Measurements from ENCODE around the gene NDUFA7. TPM values are rescaled to one million over a fixed set of nuclear protein-coding genes. Genes with fewer than 3 reads are reported as not detected.

NDUFA7 gene
- total RNA-seq, 1 experiment from 2014 or later, result 73.0 TPM

GRCh38 chr19:8306235-8307054 lies 14.7 kb downstream of the NDUFA7 start:
- H2BK12ac ChIP-seq (ENCODE audit: insufficient read length, low read depth, low read length), result no peak overlapping the region
- H4K5ac ChIP-seq (ENCODE audit: insufficient read length, low read depth, low read length), result no peak overlapping the region
- H4K8ac ChIP-seq (replicated peaks; ENCODE audit: insufficient read length, low read depth, low read length), result no peak overlapping the region
- peaks cover 28 to 41% (median 29%) of the 10 kb centered on the region in 3 experiments for H3K36me3 Mint-ChIP-seq (ENCODE audit: insufficient read depth in 1 of 3, low read depth in 3 of 3)
- H3K27me3 Mint-ChIP-seq (ENCODE audit: low read depth), result no peaks in the 10 kb centered on the region
- no peak overlapping the region for H2BK5ac ChIP-seq (ENCODE audit: insufficient read length, low read length)
- H2BK20ac ChIP-seq (ENCODE audit: low read depth, low read length, poor library complexity, severe bottlenecking), result no peak overlapping the region
- H3K18ac ChIP-seq (ENCODE audit: insufficient read length, low read depth, low read length), result no peak overlapping the region
- H3K9me3 ChIP-seq (ENCODE audit: control insufficient read depth, low read depth, low read length), result no peaks in the 10 kb centered on the region
- no peak overlapping the region for H2BK120ac ChIP-seq (ENCODE audit: low read depth, low read length, poor library complexity, severe bottlenecking)
- H3K4me1 Mint-ChIP-seq, result peaks cover 22 to 30% of the 10 kb centered on the region in 2 experiments
- no peak overlapping the region for H3K4me2 ChIP-seq (ENCODE audit: insufficient read depth, insufficient read length, low read length)
- H3K27me3 ChIP-seq (ENCODE audit: insufficient read depth, low read length), result no peaks in the 10 kb centered on the region
- H2AK5ac ChIP-seq (ENCODE audit: insufficient read length, low read length), result no peak overlapping the region
- H3T11ph ChIP-seq (ENCODE audit: low read length), result no peak overlapping the region
- no peaks in the 10 kb centered on the region for H3K79me1 ChIP-seq (ENCODE audit: insufficient read depth, low read depth, low read length, poor library complexity, severe bottlenecking)
- no peak overlapping the region for H3K56ac ChIP-seq (ENCODE audit: insufficient read length, low read depth, low read length)
- peak overlapping the region; percentile 89 to 99 for H3K4me3 Mint-ChIP-seq
- H3K27ac ChIP-seq (ENCODE audit: insufficient read length, low read depth, low read length), result no peak overlapping the region
- H3K23ac ChIP-seq (ENCODE audit: insufficient read length, low read depth, low read length), result no peak overlapping the region
- no peak for TF ChIP-seq CTCF (conservative IDR thresholded peaks at IDR 0.05)
- H2BK15ac ChIP-seq (ENCODE audit: low read depth, low read length), result no peak overlapping the region
- H3K14ac ChIP-seq (ENCODE audit: insufficient read depth, low read length), result no peak overlapping the region
- H3K9me3 Mint-ChIP-seq, result no peaks in the 10 kb centered on the region
- no peak overlapping the region for H3K4ac ChIP-seq (ENCODE audit: low read depth, low read length)
- H3K79me2 ChIP-seq (ENCODE audit: insufficient read depth, low read length), result no peaks in the 10 kb centered on the region; the same call in 1 of the 2 replicates
- H3K4me1 ChIP-seq (ENCODE audit: insufficient read depth, low read length), result no peaks in the 10 kb centered on the region
- H3K23me2 ChIP-seq (ENCODE audit: insufficient read length, low read depth, low read length, poor library complexity, severe bottlenecking), result peaks cover 11% of the 10 kb centered on the region
- H2AFZ ChIP-seq (ENCODE audit: low read length), result no peak overlapping the region
- no peak for DNase-seq
- H3K27ac Mint-ChIP-seq, result no peak overlapping the region; a peak in 1 of 7 replicates
- H4K20me1 ChIP-seq (ENCODE audit: control insufficient read depth, insufficient read depth, insufficient read length), result no peaks in the 10 kb centered on the region
- WGBS (ENCODE audit: extremely low coverage, insufficient read length, low lambda C conversion rate), result no CpG with 5 or more reads among the region's 17 CpGs
- H4K91ac ChIP-seq (ENCODE audit: insufficient read length, low read depth, low read length), result no peak overlapping the region
- no peak overlapping the region for H3K9ac ChIP-seq (ENCODE audit: extremely low read depth, insufficient read length, low read length)
